HG03280 (cell line): Measurements from ENCODE around the gene SEC14L3.

Experiments used
- ATAC-seq: cut with Tn5 transposase; IDR thresholded peaks from one replicate; pipeline ENCODE4 v1.9.1; 2021; ENCODE audit warnings: mild to moderate bottlenecking, moderate library complexity; ENCODE audit not compliant: unreplicated experiment

SEC14L3 gene

GRCh38 chr22:30471616-30472318 lies at the start of gene SEC14L3:
Gene SEC14L3, minus strand, starts transcription at chr22:30472017. Its CDS starts 59 bp downstream, at chr22:30471958.
- ATAC-seq = no peak

GRCh38 chr22:30519842-30520425 lies 48.1 kb upstream of the SEC14L3 start:
- ATAC-seq = no peak

- ATAC-seq = no peak
Measured at GRCh38 chr22:30516731-30517130, 44.9 kb upstream of the SEC14L3 start.

DNA sequence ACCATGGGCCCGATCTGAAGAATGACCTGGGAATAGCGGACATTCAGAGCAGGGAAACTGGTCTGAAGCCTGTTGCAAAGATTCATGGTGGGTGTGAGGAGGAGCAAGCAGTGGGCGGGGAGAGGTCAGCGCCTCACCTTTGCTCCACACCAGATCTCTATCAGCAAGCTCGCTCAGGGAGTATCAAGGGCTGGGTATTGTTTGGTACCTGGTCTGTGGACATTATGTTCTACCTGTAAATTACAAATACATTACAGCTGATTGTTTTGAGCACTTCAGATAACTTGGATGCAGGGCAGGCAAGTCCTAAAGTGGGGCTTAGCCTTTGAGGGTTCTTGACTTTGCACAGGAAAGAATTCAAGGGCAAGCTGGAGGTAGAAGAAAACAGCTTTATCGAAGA lies 44.5 kb upstream of the SEC14L3 start:
- ATAC-seq = no peak

DNA sequence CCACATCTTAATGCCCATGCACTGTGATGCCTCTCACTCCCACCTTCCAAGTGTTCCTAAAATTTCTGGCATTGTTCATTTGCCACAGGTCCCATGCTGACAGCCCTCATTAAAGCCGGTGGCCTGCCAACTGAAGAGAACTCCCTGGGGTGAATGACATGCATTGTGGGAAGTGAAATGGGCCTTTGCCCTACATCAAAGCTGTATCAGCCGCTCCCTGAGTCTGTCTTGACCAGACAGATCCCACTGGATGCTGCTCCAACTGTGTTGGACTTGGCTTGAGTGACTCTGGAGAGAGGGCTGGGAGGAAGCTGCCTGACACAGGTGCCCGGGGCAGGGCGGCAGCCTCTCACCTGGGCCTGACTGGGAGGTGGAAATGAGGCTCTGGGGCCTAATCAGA lies 42.4 kb upstream of the SEC14L3 start:
- ATAC-seq = no peak

DNA sequence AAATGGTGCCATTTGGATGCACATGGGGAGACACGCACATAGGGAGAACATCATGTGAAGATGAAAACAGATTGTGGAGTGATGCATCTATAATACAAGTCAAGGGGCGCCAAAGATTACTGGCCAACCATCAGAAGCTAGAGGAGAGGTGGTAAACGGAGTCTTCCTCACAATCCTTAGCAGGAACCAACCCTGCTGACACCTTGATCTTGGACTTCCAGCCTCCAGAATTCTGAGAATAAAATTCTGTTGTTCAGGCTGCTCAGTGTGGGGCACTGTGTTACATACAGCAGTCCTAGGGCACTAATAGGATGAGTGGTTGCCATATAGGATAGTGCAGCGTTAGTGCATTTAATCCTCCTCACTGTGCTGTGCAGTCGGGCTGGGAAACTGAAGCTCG lies 41.6 kb upstream of the SEC14L3 start:
- ATAC-seq = no peak

GRCh38 chr22:30511911-30512310 lies 40.1 kb upstream of the SEC14L3 start:
- no peak for ATAC-seq

DNA sequence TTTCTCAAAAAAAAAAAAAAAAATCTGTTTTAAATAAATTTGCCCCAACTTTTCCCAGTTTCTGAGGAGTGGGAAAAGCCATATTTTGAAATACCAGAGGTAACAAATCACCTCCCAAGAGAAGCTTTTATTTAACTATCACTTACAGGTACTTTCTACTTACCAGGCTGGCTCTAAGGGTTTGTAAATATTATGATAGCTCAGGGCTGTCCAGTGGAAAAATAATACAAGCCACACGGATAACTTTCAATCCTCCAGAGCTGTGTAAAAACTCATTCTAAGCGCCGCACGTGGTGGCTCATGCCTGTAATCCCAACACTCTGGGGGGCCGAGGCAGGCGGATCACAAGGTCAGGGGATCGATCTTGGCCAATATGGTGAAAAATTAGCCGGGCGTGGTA lies 39.3 kb upstream of the SEC14L3 start:
- no peak for ATAC-seq

GRCh38 chr22:30508216-30508615 lies 36.4 kb upstream of the SEC14L3 start:
- ATAC-seq = no peak

DNA sequence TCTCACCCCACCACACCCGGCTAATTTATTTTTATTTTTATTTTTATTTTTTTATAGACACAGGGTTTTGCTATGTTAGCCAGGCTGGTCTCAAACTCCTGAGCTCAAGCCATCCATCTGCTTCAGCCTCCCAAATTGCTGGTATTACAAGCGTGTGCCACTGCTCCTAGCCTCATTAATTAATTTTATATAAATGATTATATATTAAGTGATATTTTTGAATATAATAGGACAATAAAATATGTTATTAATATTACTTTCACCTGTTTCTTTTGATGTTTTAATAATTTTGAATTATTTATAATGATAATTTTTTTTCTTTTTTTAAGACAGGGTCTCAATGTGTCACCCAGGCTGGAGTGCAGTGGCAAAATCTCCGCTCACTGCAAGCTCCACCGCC lies 35.9 kb upstream of the SEC14L3 start:
- no peak for ATAC-seq

DNA sequence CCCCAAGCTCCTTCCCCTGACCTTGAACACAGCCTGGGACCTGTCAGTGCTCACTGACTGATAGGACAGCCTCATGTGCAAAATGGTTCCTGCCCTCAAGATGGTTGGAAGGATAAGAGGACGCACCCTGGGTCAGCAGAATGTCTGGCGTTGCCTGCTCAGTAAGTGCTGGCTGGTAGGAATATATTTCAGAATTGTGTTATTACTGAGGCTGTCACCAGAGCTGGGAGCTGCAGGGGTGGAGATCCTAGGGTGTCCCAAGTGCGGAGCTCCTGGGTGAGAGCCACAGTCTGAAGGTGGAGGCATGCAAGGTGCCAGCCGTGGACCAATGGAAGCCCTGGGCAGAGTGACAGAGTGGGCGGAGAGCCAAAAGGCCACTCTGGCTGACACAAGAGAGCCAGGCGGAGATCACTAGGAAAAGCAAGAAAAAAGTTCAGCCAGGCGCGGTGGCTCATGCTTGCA lies 34.7 kb upstream of the SEC14L3 start:
- ATAC-seq = no peak

- no peak for ATAC-seq
Measured at GRCh38 chr22:30503551-30503950, 31.7 kb upstream of the SEC14L3 start.

- ATAC-seq = no peak
Measured at GRCh38 chr22:30502911-30503310, 31.1 kb upstream of the SEC14L3 start.

- no peak for ATAC-seq
Measured at GRCh38 chr22:30502153-30502552, 30.3 kb upstream of the SEC14L3 start.

- no peak for ATAC-seq
Measured at GRCh38 chr22:30500628-30501027, 28.8 kb upstream of the SEC14L3 start.

DNA sequence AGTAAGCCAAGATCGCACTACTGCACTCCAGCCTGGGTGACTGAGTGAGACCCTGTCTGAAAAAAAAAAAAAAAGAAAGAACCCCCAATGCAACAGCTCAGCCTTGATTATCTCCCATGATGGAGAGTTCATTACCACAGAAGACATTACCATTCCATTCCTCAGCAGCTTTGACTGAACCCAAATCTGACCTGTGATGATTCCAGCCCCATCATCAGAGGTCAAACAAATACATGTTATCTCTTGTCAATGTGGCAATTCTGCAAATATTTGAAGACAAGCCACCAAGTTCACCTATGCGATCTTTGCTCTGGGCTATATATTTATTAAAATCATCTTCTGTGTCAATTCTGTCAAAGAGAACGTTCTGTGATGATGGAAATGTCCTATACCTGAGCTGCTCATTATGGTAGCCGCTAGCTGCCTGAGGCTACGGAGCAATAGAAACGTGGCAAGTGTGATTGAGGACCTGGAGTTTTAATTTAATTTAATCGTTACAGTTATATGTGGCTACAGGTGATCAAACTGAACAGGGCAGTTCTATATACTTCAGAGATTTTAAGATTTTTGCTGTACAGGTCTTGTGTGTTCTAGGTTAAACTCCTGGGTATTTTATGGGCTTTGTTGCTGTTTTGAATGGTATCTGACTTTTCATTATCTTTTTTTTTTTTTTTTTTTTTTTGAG lies 25.8 kb upstream of the SEC14L3 start:
- no peak for ATAC-seq

GRCh38 chr22:30495041-30495784 lies 23.4 kb upstream of the SEC14L3 start:
- no peak for ATAC-seq

GRCh38 chr22:30492144-30492543 lies 20.3 kb upstream of the SEC14L3 start:
- ATAC-seq = no peak

DNA sequence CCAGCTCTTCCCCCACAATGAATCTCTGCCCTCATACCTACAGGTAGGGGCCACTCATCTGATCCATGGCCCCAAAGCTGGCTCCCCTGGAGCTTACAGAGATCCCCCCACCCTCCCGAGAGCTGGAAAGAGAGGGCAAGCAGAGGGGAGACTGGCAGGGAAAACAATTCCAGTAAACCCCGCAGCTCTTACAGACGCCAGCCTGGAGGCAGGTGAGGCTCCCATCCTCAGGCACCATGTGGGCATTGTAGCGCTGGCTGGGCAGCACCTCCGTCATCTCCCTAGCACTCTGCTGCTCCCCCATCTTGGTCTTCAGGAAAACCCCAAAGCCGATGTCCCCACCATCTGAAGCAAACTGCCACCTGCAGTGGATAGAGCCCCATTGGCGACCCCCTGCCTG lies 19.6 kb upstream of the SEC14L3 start:
- no peak for ATAC-seq

DNA sequence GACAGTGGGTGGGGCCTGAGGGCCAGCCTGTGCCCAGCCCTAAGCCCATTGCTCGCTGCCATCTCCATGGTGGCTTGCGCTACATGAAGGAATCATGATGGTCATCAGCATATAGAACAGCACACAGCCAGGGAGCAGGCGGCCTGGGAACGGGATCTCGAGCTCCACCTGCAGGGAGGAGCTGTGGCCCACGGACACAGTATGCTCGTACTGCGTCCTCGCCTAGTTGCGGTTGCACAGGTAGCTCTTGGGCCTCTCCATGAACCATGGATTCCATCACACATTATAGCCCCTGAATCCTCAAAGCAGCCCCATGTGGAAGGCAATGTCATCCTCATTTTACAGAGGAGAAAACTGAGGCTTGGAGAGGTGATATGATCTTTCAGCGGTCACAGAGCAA lies 18.6 kb upstream of the SEC14L3 start:
- ATAC-seq = no peak

GRCh38 chr22:30488121-30488520 lies 16.3 kb upstream of the SEC14L3 start:
- no peak for ATAC-seq
